Effector memory CD4-positive, alpha-beta T cell (primary cell): ENCODE results near the gene LRCH4.

Experiments used
- DNase-seq, 3 donors: peaks; one replicate each; pipeline ENCODE4 v3.0.0-alpha.2; 2020
- H3K27ac ChIP-seq: 2 replicates; pipeline ENCODE4 v1.7.0; 2013; ENCODE audit warnings: mild to moderate bottlenecking, low read length, moderate library complexity; ENCODE audit not compliant: insufficient read depth, poor library complexity, severe bottlenecking
- H3K27me3 ChIP-seq: replicated peaks from 2 replicates; pipeline ENCODE4 v1.7.0; 2013; ENCODE audit warnings: mild to moderate bottlenecking, low read length; ENCODE audit not compliant: insufficient read depth, control insufficient read depth, poor library complexity, severe bottlenecking
- H3K36me3 ChIP-seq: 2 replicates; pipeline ENCODE4 v1.7.0; 2013; ENCODE audit warnings: mild to moderate bottlenecking, low read length, moderate library complexity; ENCODE audit not compliant: control insufficient read depth, insufficient read depth
- H3K4me1 ChIP-seq: 2 replicates; pipeline ENCODE4 v1.7.0; 2013; ENCODE audit warnings: low read length, mild to moderate bottlenecking; ENCODE audit not compliant: control insufficient read depth, insufficient read depth, poor library complexity, severe bottlenecking
- H3K4me3 ChIP-seq: 2 replicates; pipeline ENCODE4 v1.7.0; 2013; ENCODE audit warnings: low read length, low read depth, mild to moderate bottlenecking; ENCODE audit not compliant: insufficient read depth, poor library complexity, severe bottlenecking
- H3K9me3 ChIP-seq: 2 replicates; pipeline ENCODE4 v1.7.0; 2013; ENCODE audit warnings: mild to moderate bottlenecking, low read length, moderate library complexity; ENCODE audit not compliant: control insufficient read depth

Gene LRCH4

GRCh38 chr7:100573691-100574361 lies 12.1 kb downstream of the LRCH4 start, which contains the start of gene SAP25:
Gene SAP25 (minus strand): TSS chr7:100573900. CDS start chr7:100573742, 158 bp downstream.
- Histone ChIP-seq H3K9me3 (no peaks in the 10 kb centered on the region), H3K4me1 (peaks cover 28% of the 10 kb centered on the region), H3K36me3 (peaks cover 57% of the 10 kb centered on the region), H3K27me3 (no peaks in the 10 kb centered on the region), H3K4me3 (no peak within 1 kb of the TSS), H3K27ac (no peak within 1 kb of the TSS)
- no peak for DNase-seq

- H3K27me3 ChIP-seq = no peaks in the 10 kb centered on the region
- no peak overlapping the region for H3K4me3 ChIP-seq
- DNase-seq = no peak
- no peak overlapping the region for H3K27ac ChIP-seq
- H3K36me3 ChIP-seq = peaks cover 49% of the 10 kb centered on the region
- H3K4me1 ChIP-seq = peaks cover 29% of the 10 kb centered on the region
- no peaks in the 10 kb centered on the region for H3K9me3 ChIP-seq
These were observed 12.8 kb downstream of the LRCH4 start for GRCh38 chr7:100572949-100573675.

- H3K9me3 ChIP-seq = no peaks in the 10 kb centered on the region
- no peak overlapping the region for H3K27ac ChIP-seq
- no peak for DNase-seq
- H3K4me3 ChIP-seq = no peak overlapping the region
- H3K4me1 ChIP-seq = peaks cover 36% of the 10 kb centered on the region
- peaks cover 42% of the 10 kb centered on the region for H3K36me3 ChIP-seq
- no peaks in the 10 kb centered on the region for H3K27me3 ChIP-seq
These were observed 13.5 kb downstream of the LRCH4 start for GRCh38 chr7:100572281-100572948.

- no peaks in the 10 kb centered on the region for H3K27me3 ChIP-seq
- no peaks in the 10 kb centered on the region for H3K9me3 ChIP-seq
- no peak overlapping the region for H3K4me3 ChIP-seq
- H3K27ac ChIP-seq = no peak overlapping the region
- peaks cover 36% of the 10 kb centered on the region for H3K36me3 ChIP-seq
- no peak for DNase-seq
- peaks cover 37% of the 10 kb centered on the region for H3K4me1 ChIP-seq
These were observed 14.2 kb downstream of the LRCH4 start for GRCh38 chr7:100571829-100572116.

GRCh38 chr7:100570954-100571828 lies 14.7 kb downstream of the LRCH4 start:
- Histone ChIP-seq H3K36me3 (peaks cover 30% of the 10 kb centered on the region), H3K27ac (no peak overlapping the region), H3K4me1 (peaks cover 37% of the 10 kb centered on the region), H3K4me3 (no peak overlapping the region), H3K27me3 (no peaks in the 10 kb centered on the region), H3K9me3 (no peaks in the 10 kb centered on the region)
- DNase-seq = no peak

- DNase-seq = peak in 2 of 3 donors; percentile 19 to 33
- peak overlapping the region; percentile 30 for H3K4me3 ChIP-seq
- peaks cover 37% of the 10 kb centered on the region for H3K4me1 ChIP-seq
- peak overlapping the region; percentile 52 for H3K27ac ChIP-seq
- H3K9me3 ChIP-seq = no peaks in the 10 kb centered on the region
- H3K36me3 ChIP-seq = peaks cover 10% of the 10 kb centered on the region
- no peaks in the 10 kb centered on the region for H3K27me3 ChIP-seq
These were observed 16.8 kb downstream of the LRCH4 start for GRCh38 chr7:100568896-100569844.

GRCh38 chr7:100568176-100568895 lies 17.6 kb downstream of the LRCH4 start:
- Histone ChIP-seq H3K27me3 (no peaks in the 10 kb centered on the region), H3K36me3 (peaks cover 11% of the 10 kb centered on the region), H3K4me1 (peaks cover 37% of the 10 kb centered on the region), H3K9me3 (no peaks in the 10 kb centered on the region), H3K4me3 (no peak overlapping the region), H3K27ac (peak overlapping the region; percentile 25)
- DNase-seq = no peak

- DNase-seq = no peak
- Histone ChIP-seq H3K4me3 (no peak overlapping the region), H3K4me1 (peaks cover 37% of the 10 kb centered on the region), H3K27ac (no peak overlapping the region), H3K9me3 (no peaks in the 10 kb centered on the region), H3K27me3 (no peaks in the 10 kb centered on the region), H3K36me3 (peaks cover 11% of the 10 kb centered on the region)
These were observed 18.2 kb downstream of the LRCH4 start for GRCh38 chr7:100567751-100568175.
